GM18526 (cell line): ENCODE data around the gene URI1.

Experiments used
- POLR2A ChIP-seq: IDR thresholded peaks from 3 replicates; pipeline ENCODE4 v1.6.1; 2011; ENCODE audit not compliant: insufficient read length; ENCODE audit errors: extremely low read depth

Gene URI1

GRCh38 chr19:30053558-30053957 lies 111.5 kb downstream of the URI1 start:
- no peak for TF ChIP-seq POLR2A

DNA sequence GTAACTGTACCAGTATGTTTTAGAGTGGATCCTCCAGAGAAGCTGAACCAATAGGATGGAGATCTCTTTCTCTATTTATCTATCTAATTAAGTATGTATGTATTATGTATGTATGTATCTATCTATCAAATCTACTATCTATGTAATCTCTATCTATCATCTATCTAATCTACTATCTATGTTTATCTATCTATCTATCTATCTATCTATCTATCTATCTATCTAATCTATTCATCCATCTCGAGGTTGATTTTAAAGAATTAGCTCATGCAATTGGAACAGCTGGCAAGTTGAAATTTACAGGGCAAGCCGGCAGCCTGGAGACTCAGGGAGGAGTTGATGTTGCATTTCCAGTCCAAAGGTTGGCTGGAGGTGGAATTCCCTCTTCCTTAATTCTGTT lies 112.2 kb downstream of the URI1 start:
- no peak for TF ChIP-seq POLR2A

GRCh38 chr19:30056580-30056979 lies 114.5 kb downstream of the URI1 start:
- TF ChIP-seq POLR2A: no peak

- no peak for TF ChIP-seq POLR2A
These were observed 117.9 kb downstream of the URI1 start for GRCh38 chr19:30059741-30060457.

DNA sequence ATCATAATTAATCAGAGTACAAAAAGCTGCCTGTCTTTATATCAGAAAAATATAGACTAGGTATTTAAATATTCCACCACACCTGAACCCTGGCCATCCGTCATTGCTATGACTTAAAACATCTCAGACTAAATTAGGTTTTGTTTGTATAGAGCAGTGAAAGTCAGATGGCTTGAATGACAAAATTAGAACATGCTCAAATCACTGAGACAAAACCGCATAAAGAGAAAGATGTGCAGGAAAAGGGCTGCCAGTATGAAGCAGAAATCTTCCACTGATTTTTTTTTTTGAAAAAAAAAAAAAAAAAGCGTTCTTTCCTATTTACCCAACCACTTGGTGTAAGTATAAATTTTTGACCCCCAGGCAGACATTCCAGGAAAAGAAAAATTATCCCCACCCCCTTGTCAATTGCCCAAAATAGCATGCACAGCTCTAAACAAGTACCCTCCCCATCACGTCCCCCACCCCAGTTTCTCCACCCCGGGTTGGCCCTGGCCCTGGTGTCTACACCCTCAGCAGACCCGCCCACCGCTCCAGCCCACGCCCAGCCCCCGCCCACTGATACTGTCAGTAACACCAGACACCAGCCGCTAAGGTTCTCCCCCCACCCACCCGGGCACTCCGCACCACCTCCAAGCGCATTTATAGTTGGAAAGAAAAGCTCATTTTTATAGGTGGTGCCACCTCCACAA lies 118.6 kb downstream of the URI1 start:
- no peak for TF ChIP-seq POLR2A

DNA sequence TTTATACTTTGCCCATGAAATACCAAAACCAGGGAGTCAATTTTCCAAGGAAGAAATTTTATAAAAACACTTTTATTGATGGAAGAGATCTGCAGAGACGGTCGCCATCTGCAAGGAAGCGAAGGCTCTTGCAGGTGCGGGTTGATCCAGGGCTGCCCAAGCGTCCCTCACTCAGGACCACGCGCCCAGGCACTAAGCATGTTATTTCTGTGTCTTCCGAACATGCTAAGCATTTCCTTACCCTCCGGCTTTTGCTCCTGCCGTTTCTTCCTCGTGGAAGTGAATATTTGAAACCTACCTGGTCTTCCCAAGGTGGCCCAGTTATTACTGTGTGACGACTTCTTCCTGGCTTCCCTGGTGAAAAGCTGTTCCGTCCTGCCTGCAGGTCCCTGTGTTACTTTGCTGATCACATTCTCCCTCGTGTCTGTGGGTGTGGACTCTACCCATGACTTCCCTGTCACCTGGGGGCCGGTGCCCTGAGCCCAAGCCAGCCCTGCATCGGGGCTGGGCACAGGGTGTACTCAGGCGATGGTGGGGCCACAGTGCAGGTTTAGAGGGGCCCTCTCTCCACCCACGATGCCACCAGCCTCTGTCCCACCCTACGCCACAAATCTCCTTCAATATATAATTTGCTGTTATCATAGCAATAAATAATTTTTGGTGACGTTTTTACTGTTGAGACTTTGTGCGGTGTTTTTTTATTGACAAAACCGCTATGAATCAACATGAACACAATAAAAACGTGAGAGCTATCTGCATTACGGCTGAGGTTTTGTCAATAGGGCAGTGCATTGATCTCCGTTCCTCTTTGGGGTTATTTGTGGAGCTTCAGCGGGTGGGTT lies 119.4 kb downstream of the URI1 start:
- no peak for TF ChIP-seq POLR2A

- no peak for TF ChIP-seq POLR2A
These were observed 120.2 kb downstream of the URI1 start for GRCh38 chr19:30062065-30062906.

DNA sequence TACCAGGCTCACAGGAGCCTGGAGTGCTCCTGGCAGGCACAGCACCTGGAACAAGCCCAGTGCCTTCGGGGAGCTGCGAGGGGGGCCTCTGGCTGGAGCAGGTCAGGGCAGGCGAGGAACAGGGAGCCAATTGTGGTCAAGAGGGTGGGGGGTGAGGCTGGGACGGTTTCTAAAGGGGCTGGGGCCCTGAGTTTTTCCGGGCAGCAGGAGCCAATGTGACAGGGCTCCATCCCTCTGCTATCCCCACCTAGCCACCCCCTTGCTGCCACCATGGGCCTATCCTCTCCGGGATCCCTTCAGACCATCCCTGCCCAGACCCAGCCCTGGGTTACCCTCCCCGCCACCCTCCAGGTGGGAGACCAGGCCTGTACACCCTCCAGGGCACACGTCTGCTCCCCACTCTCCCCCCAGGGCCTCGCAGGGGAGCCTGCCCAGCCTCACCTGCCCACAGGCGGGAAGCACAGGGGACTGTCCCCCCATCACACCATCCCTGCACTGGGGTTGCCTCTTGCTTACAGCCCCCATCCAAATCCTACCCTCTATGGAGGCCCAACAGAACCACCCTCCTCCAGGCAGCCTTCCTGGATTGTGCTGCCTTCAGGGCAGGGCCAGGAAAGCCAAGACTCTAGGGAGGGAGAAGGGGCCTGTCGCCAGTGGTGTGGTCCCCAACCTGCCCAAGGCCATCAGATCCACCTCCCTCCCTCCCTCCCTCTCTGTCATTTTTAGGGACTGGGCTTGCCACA lies 121.0 kb downstream of the URI1 start:
- no peak for TF ChIP-seq POLR2A

DNA sequence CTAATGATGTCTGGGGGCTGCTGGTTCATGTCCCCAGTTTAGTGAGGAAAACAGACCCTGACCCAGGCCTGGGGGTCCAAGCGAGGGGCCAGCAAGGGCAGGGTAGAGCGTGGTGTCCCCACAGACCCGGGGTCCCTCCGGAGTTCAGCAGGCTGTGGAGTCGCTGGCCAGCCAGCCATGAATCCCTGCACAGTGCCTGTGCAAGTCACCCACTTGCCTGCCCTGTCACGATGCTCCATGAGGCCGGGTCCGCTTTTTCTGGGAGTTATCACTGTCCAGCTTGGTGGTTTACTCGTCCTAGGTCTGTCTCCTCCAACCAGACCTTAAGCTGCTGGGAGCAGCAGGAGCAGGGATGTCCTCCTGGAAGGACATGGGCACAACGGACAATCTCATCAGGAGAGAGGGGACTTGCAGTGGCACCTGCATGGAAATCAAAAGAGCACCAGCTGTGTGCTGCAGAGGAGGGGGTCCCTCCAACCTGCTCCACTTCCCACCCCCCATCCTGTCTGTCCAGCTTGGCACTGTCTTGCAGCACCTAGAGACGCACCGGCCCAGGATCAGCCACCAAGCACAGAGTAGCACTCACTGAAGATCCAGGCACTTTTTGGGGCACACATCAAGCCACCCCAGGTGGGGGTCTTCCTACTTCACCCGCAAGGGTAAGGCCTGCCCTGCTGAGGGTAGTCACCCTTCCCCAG lies 121.8 kb downstream of the URI1 start:
- no peak for TF ChIP-seq POLR2A

- TF ChIP-seq POLR2A: no peak
These were observed 122.3 kb downstream of the URI1 start for GRCh38 chr19:30064348-30064699.

DNA sequence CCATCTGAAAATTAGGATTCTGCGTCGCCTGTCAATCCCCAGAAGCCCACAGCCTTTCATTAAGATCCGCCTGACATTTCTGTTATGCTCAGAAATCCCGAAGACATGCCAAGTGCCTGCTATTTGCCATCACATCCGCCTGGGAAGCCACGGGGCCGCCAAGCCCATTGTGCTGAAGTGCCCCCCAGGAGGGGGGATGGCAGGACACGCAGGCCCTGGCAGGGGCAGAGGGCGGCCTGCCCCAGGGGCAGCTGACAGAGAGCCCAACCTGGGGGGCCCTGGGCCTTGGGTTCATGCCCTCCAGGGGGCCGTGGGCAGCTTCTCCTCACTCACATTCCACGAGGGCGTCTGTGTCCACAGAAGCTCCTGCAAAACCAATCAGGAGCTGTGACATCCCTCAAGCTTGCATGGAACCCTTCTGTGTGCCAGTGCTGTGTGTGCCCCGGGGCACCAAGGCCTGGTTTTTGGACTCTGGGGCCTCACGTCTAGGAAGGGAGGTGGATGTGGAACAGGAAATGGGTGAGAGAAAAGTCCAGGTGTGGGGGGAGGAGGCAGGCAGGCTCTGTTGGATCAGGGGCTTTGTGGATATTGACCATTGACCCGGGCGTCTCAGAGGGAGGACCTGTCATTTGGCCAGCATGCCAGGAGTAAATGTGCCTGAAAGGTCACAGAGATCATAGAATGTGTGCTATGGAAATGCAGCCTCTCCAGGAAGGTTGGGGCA lies 122.9 kb downstream of the URI1 start:
- TF ChIP-seq POLR2A: no peak

DNA sequence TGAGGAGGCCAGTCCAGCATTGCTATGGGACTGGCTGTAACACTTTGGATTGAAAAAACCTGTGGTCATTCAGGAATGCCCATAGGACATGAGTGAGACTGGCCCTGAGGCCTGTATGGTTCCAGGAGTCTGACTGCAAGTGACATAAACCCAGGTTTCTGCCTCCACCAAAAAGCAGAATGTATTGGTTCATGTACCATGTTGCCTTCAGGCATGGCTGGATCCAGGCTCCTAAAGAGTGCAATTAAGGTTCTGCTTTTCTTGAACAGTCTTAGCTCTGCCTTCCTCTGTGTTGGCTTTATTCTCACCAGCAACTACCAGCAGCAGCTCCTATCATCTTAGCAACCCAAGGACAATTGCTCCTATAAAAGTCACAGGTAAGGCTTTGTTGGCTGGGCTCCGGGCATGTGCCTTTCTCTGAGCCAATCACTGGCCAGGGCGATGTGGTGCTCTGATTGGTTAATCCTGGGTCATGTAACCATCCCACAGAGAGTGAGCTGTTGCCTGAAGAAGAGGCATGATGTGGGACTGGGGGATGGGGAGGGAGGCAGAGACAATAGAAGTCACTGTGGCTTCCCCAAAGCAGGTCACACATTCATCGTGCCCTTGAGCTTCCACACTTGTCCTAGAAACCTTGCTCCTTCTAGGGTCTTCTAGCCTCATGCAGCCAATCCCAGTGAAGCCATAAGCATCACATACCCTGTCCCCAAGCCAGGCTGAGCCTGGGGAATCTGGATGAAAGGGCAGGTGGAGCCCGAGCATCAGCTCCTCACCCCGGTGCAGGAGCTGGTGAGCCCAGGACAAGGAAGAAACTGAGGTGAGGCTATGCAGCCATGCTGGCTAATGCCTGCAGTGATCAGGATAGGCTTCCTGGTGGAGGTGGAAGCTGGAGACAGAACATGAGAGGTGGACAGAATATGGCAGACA lies 123.9 kb downstream of the URI1 start:
- no peak for TF ChIP-seq POLR2A
